Measurements from ENCODE around the gene PPP2R2D. TPM values are rescaled to one million over a fixed set of nuclear protein-coding genes. Genes with fewer than 3 reads are reported as not detected.

Gene PPP2R2D
- total RNA-seq, 2 experiments from 2014 or later, result 32.6 to 32.9 TPM

- H3K27me3 ChIP-seq (ENCODE audit: control insufficient read depth in 1 of 2, insufficient read depth in 2 of 2, low read length in 2 of 2), result no peaks in the 10 kb centered on the region
- Mint-ChIP-seq H3K27me3 (no peaks in the 10 kb centered on the region), H3K4me1 (ENCODE audit: low read depth) (peaks cover 52% of the 10 kb centered on the region), H3K9me3 (no peaks in the 10 kb centered on the region), H3K36me3 (ENCODE audit: low read depth) (peaks cover 72% of the 10 kb centered on the region), H3K4me3 (no peak overlapping the region), H3K27ac (peak overlapping the region; percentile 14)
- intact Hi-C loops (cut with DNase I, micrococcal nuclease), result no loop called here
- no peak for ATAC-seq (ENCODE audit: poor library complexity)
- no peak overlapping the region for H3K27ac ChIP-seq (ENCODE audit: low read depth in 1 of 2, low read length in 2 of 2)
- H3K4me1 ChIP-seq (ENCODE audit: insufficient read depth, low read length), result peaks cover 51% of the 10 kb centered on the region
- TF ChIP-seq, protein P1, sequence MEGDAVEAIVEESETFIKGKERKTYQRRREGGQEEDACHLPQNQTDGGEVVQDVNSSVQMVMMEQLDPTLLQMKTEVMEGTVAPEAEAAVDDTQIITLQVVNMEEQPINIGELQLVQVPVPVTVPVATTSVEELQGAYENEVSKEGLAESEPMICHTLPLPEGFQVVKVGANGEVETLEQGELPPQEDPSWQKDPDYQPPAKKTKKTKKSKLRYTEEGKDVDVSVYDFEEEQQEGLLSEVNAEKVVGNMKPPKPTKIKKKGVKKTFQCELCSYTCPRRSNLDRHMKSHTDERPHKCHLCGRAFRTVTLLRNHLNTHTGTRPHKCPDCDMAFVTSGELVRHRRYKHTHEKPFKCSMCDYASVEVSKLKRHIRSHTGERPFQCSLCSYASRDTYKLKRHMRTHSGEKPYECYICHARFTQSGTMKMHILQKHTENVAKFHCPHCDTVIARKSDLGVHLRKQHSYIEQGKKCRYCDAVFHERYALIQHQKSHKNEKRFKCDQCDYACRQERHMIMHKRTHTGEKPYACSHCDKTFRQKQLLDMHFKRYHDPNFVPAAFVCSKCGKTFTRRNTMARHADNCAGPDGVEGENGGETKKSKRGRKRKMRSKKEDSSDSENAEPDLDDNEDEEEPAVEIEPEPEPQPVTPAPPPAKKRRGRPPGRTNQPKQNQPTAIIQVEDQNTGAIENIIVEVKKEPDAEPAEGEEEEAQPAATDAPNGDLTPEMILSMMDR (IDR thresholded peaks at IDR 0.05), result no peak
- ChIA-PET POLR2A (interaction anchor here (1.4 kb wide), 1 partner anchor 13 kb away, joined by 3 read pairs; the partner anchor contains the start of gene BNIP3), CTCF (no interaction called here)
- DNase-seq, result no peak
- H3K36me3 ChIP-seq (ENCODE audit: insufficient read depth, low read length), result peaks cover 46% of the 10 kb centered on the region
- no peaks in the 10 kb centered on the region for H3K9me3 ChIP-seq (ENCODE audit: control insufficient read depth in 1 of 2, insufficient read depth in 1 of 2, low read length in 2 of 2)
- no peak overlapping the region for H3K4me3 ChIP-seq (ENCODE audit: low read length)
Measured at GRCh38 chr10:131968949-131969348, 68.1 kb downstream of the PPP2R2D start.

- H3K4me1 ChIP-seq (ENCODE audit: insufficient read depth, low read length), result peaks cover 54% of the 10 kb centered on the region
- no peaks in the 10 kb centered on the region for H3K27me3 ChIP-seq (ENCODE audit: control insufficient read depth in 1 of 2, insufficient read depth in 2 of 2, low read length in 2 of 2)
- POLR2A ChIA-PET, result interaction anchor here (4.2 kb wide), 1 partner anchor 70 kb away, joined by 19 read pairs; the partner anchor contains the start of gene PPP2R2D
- no peak for ATAC-seq (ENCODE audit: poor library complexity)
- CTCF ChIA-PET, result no interaction called here
- H3K4me1 Mint-ChIP-seq (ENCODE audit: low read depth), result peaks cover 54% of the 10 kb centered on the region
- H3K27me3 Mint-ChIP-seq, result no peaks in the 10 kb centered on the region
- H3K36me3 Mint-ChIP-seq (ENCODE audit: low read depth), result peaks cover 64% of the 10 kb centered on the region
- H3K4me3 Mint-ChIP-seq, result peak overlapping the region; percentile 20
- H3K4me3 ChIP-seq (ENCODE audit: low read length), result no peak overlapping the region
- H3K9me3 ChIP-seq (ENCODE audit: control insufficient read depth in 1 of 2, insufficient read depth in 1 of 2, low read length in 2 of 2), result no peaks in the 10 kb centered on the region
- TF ChIP-seq, protein P1 (IDR thresholded peaks at IDR 0.05), result no peak
- no peak overlapping the region for H3K27ac ChIP-seq (ENCODE audit: low read depth in 1 of 2, low read length in 2 of 2)
- no peak for DNase-seq
- peak overlapping the region; percentile 94 for H3K27ac Mint-ChIP-seq
- peaks cover 46% of the 10 kb centered on the region for H3K36me3 ChIP-seq (ENCODE audit: insufficient read depth, low read length)
- intact Hi-C loops (cut with DNase I, micrococcal nuclease), result loop anchor here in 1 of 2 experiments (10.0 kb wide), 1 partner anchor 184 kb away; no protein-coding TSS in a partner anchor
- H3K9me3 Mint-ChIP-seq, result no peaks in the 10 kb centered on the region
Measured at GRCh38 chr10:131970946-131971345, 70.1 kb downstream of the PPP2R2D start.

DNA sequence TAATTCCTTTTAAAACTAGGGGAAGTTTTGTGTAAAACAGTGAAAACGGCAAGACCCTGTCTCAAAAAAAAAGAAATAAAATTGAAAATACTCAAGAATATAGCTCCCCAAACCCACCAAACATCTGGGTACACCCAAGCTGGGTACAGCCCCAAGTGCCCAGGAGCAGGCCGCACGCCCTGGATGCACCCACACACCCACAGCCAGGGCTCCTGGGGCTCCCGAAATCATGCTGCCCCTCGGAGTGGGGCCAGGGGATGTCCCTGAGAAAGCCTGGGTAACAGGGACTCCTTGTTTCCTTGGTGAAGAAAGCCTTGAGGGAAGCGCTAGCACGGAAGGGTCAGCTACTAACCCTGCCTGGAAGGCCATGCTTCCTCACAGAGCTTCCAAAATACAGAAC is 70.8 kb downstream of the PPP2R2D start:
- Mint-ChIP-seq H3K36me3 (ENCODE audit: low read depth) (peaks cover 58% of the 10 kb centered on the region), H3K9me3 (no peaks in the 10 kb centered on the region), H3K4me1 (ENCODE audit: low read depth) (peaks cover 59% of the 10 kb centered on the region), H3K4me3 (peak overlapping the region; percentile 91), H3K27ac (peak overlapping the region; percentile 94), H3K27me3 (no peaks in the 10 kb centered on the region)
- H3K4me1 ChIP-seq (ENCODE audit: insufficient read depth, low read length), result peaks cover 60% of the 10 kb centered on the region
- H3K4me3 ChIP-seq (ENCODE audit: low read length), result no peak overlapping the region
- H3K27me3 ChIP-seq (ENCODE audit: control insufficient read depth in 1 of 2, insufficient read depth in 2 of 2, low read length in 2 of 2), result no peaks in the 10 kb centered on the region
- intact Hi-C loops (cut with DNase I, micrococcal nuclease), result loop anchor here in 1 of 2 experiments (10.0 kb wide), 1 partner anchor 183 kb away; no protein-coding TSS in a partner anchor
- ChIA-PET CTCF (interaction anchor here (1.0 kb wide), 1 partner anchor 10 kb away, joined by 3 read pairs; no protein-coding TSS in a partner anchor), POLR2A (interaction anchor here (1.6 to 4.2 kb wide), 4 partner anchors 10 to 71 kb away, joined by 5 to 21 read pairs (median 16); partner anchors contain the start of genes BNIP3 and PPP2R2D)
- peaks cover 46% of the 10 kb centered on the region for H3K36me3 ChIP-seq (ENCODE audit: insufficient read depth, low read length)
- no peaks in the 10 kb centered on the region for H3K9me3 ChIP-seq (ENCODE audit: control insufficient read depth in 1 of 2, insufficient read depth in 1 of 2, low read length in 2 of 2)
- ATAC-seq (ENCODE audit: poor library complexity), result no peak
- TF ChIP-seq, protein P1 (IDR thresholded peaks at IDR 0.05), result no peak
- H3K27ac ChIP-seq (ENCODE audit: low read depth in 1 of 2, low read length in 2 of 2), result peak overlapping the region; percentile 7 to 40
- DNase-seq, result no peak

All from CD4-positive, alpha-beta T cell (primary cell).